DOHH2 (cell line): Measurements from ENCODE around the gene ZNF575.
A peak's percentile ranks its signal among the peaks of the same experiment; 100 is the strongest.

Experiments
- H3F3A ChIP-seq: fragments of 200-600 bp; sonication (generic), shearing (Covaris generic); 2 replicates; pipeline ENCODE4 v1.6.0; 2016; ENCODE audit warnings: antibody characterized with exemption, mild to moderate bottlenecking; ENCODE audit not compliant: control insufficient read depth, insufficient read depth
- H3K27ac ChIP-seq: fragments of 200-600 bp; sonication (generic); 2 replicates; pipeline ENCODE4 v1.5.1; 2014; ENCODE audit warnings: low read depth, mild to moderate bottlenecking, low read length, moderate library complexity
- H3K27me3 ChIP-seq: fragments of 200-600 bp; sonication (generic); 2 replicates; pipeline ENCODE4 v1.6.1; 2014; ENCODE audit warnings: mild to moderate bottlenecking, low read length, mixed read lengths; ENCODE audit not compliant: control insufficient read depth
- H3K36me3 ChIP-seq: fragments of 200-600 bp; sonication (generic); 2 replicates; pipeline ENCODE4 v1.6.1; 2014; ENCODE audit warnings: mild to moderate bottlenecking, low read length, moderate library complexity, mixed read lengths; ENCODE audit not compliant: control insufficient read depth
- H3K4me1 ChIP-seq: fragments of 200-600 bp; sonication (generic); 2 replicates; pipeline ENCODE4 v1.6.1; 2014; ENCODE audit warnings: mild to moderate bottlenecking, low read length, mixed read lengths; ENCODE audit not compliant: control insufficient read depth
- H3K4me2 ChIP-seq: fragments of 200-600 bp; sonication (generic); 2 replicates; pipeline ENCODE4 v1.6.0; 2014; ENCODE audit warnings: mild to moderate bottlenecking, low read length, moderate library complexity
- H3K4me3 ChIP-seq: fragments of 200-600 bp; sonication (generic); 2 replicates; pipeline ENCODE4 v1.5.1; 2014; ENCODE audit warnings: mild to moderate bottlenecking, low read length, mixed read lengths
- H3K79me2 ChIP-seq: fragments of 200-600 bp; sonication (generic); 2 replicates; pipeline ENCODE4 v1.6.1; 2014; ENCODE audit warnings: mild to moderate bottlenecking, low read length, mixed read lengths; ENCODE audit not compliant: control insufficient read depth
- H3K9me2 ChIP-seq: fragments of 200-600 bp; sonication (generic); replicated peaks from 2 replicates; pipeline ENCODE4 v1.6.1; 2014; ENCODE audit warnings: mild to moderate bottlenecking, low read length, mixed read lengths; ENCODE audit not compliant: control insufficient read depth
- H3K9me3 ChIP-seq: fragments of 200-600 bp; sonication (generic); 2 replicates; pipeline ENCODE4 v1.6.1; 2014; ENCODE audit warnings: antibody characterized with exemption, low read length, mixed read lengths; ENCODE audit not compliant: control insufficient read depth, insufficient read depth
- H4K20me1 ChIP-seq: fragments of 200-600 bp; sonication (generic); 2 replicates; pipeline ENCODE4 v1.6.0; 2014; ENCODE audit warnings: low read depth, mild to moderate bottlenecking, antibody characterized with exemption, low read length, moderate library complexity; ENCODE audit not compliant: control insufficient read depth, insufficient read depth
- CTCF ChIP-seq: fragments of 200-600 bp; sonication (generic); IDR thresholded peaks from one replicate; pipeline ENCODE4 v1.5.1; 2014; ENCODE audit warnings: antibody characterized with exemption, mild to moderate bottlenecking, low read depth, low read length; ENCODE audit not compliant: poor library complexity, severe bottlenecking
- EZH2phosphoT487 ChIP-seq: fragments of 200-600 bp; sonication (generic); IDR thresholded peaks from 2 replicates; pipeline ENCODE4 v1.6.1; 2017; ENCODE audit warnings: borderline replicate concordance, mild to moderate bottlenecking, antibody characterized with exemption, low read length, moderate library complexity, mixed read lengths

The ZNF575 gene

DNA sequence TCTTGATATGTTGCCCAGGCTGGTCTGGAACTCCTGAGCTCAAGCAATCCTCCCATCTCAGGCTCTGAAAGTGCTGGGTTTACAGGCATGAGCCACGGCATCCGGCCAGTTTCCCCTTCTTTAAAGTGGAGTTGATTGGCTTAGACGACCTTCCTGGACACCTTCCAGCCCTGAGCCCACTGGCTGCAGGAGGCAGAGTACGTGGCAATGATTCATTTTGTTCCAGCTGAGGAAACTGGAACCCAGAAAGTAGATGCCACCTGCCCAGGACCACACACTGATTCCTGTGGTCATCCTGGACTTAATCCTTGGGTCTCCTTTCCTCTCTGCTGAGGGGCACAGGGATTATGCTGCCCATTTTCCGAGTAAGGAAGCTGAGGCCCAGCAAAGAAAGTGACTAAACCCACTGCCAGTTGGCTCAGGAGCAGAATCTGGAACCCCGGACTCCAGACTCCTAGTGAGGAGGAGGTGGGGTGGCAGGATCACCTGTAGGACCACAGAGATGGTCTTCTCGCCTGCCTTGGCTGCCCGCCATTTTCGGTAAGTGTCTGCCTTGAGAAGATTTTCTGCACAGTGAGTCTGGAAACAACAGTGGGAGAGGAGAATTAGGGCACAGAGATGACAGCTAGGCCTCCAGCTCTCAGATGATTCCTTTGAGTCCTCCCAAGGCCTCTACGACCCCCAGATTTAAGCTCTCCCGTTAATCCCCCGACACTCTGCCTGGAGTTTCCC lies 41.6 kb downstream of the ZNF575 start:
- H3K27ac ChIP-seq, result peak overlapping the region; percentile 22
- H3K4me2 ChIP-seq, result peak overlapping the region; percentile 88
- H3K4me3 ChIP-seq, result peak overlapping the region; percentile 88
- peaks cover 14% of the 10 kb centered on the region for H3K4me1 ChIP-seq
- peaks cover 8% of the 10 kb centered on the region; the same call in 1 of the 2 replicates for H3K27me3 ChIP-seq
- H3K36me3 ChIP-seq, result peaks cover 17% of the 10 kb centered on the region
- no peaks in the 10 kb centered on the region for H3K9me2 ChIP-seq
- H3K79me2 ChIP-seq, result peaks cover 35% of the 10 kb centered on the region
- no peaks in the 10 kb centered on the region for H3K9me3 ChIP-seq
- no peaks in the 10 kb centered on the region for H3F3A ChIP-seq
- H4K20me1 ChIP-seq, result no peaks in the 10 kb centered on the region
- no peak for TF ChIP-seq CTCF
- no peak for TF ChIP-seq EZH2phosphoT487

DNA sequence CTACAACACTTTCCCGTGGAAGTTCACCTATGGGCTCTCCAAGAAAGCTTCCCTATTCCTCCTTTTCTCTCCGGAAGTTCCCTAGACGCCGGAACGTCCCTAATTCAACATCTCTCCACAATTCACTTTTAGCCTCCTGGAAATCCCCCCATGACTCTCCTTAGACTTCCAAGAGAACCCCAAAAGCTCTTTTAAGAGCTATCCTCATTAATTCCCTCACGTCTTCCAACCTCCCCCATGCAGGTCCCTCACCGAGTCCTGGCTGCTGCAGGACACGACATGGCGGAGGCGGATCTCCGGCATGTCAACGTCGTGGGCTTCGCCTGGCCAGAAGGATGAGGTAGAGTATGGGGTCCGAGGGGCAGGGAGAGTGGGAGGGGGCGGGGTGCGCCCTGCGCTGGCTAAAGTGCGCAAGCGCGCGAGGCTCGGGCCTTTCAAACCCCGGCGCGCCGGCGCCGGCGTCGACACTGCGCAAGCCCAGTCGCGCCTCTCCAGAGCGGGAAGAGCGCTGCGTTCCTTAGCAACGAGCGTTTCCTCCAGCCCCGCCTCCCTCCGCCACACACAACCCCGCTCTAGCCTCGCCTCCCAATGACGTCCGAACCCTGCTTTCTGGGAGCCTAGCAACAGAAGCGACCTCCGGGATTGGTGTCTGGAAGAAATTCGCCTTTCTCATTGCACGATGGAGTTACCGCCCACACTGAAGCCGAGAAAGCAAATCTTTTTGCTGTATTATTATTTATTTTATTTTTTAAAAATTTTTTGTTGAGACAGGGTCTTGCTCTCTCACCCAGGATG lies 42.4 kb downstream of the ZNF575 start, which contains the start of the genes PINLYP and XRCC1:
Gene PINLYP (plus strand): TSS at position 646 of the 795 bp plus-strand sequence. CDS start 1,391 bp downstream, outside the sequence.
Gene XRCC1 (minus strand): TSS at position 372 of the 795 bp plus-strand sequence. CDS start 69 bp downstream, at position 303.
- Histone ChIP-seq H3F3A (no peaks in the 10 kb centered on the region), H3K4me1 (peaks cover 16% of the 10 kb centered on the region), H3K79me2 (peaks cover 27% of the 10 kb centered on the region), H3K27ac (peak within 1 kb of the TSS; percentile 22), H3K4me2 (peak within 1 kb of the TSS; percentile 88), H3K4me3 (peak within 1 kb of the TSS; percentile 88), H3K27me3 (peaks cover 8% of the 10 kb centered on the region; the same call in 1 of the 2 replicates), H3K36me3 (peaks cover 17% of the 10 kb centered on the region), H4K20me1 (no peaks in the 10 kb centered on the region), H3K9me3 (no peaks in the 10 kb centered on the region), H3K9me2 (no peaks in the 10 kb centered on the region)
- TF ChIP-seq CTCF (no peak), EZH2phosphoT487 (no peak)

DNA sequence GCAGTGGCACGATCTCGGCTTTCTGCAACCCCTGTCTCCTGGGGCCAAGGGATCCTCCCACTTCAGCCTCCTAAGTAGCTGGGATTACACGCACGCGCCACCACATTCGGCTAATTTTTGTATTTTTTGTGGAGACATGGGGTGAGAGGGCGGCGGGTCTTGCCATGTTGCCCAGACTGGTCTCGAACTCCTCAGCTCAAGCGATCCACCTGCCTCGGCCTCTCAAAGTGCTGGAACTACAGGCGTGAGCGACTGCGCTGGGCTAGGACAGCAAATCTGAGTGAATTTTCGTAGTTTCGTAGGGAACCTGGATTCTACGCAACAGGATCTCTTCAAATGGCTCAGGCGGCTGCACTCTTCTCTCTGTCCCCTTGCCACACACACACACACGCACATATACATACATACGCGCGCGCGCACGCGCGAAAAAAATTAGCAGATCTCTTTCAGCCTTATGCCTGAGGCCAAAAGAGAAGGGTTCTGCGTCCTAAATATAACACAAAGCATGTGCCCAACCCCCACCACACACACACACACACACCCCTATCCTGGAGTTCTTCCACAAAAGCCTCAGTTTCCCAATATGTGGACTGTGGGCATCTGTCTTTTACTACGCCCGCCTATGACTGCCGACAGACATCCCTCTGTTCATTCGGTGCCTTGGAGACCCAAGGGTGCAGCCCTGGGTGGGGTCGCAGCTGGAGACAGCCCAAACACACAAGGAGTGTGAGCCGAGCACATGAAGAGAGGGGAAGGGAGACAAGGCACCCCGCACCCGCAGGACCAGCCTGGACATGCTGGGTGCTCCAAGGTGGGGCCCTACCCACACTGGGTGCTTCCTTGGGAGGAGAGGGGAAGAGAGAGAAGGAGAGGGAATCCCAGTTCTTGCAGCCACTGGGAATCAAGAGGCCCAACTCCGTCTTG lies 43.2 kb downstream of the ZNF575 start:
- Histone ChIP-seq H4K20me1 (no peaks in the 10 kb centered on the region), H3K4me2 (peak overlapping the region; percentile 59), H3K36me3 (peaks cover 17% of the 10 kb centered on the region), H3K79me2 (peaks cover 22% of the 10 kb centered on the region), H3K9me3 (no peaks in the 10 kb centered on the region), H3K9me2 (no peaks in the 10 kb centered on the region), H3F3A (no peaks in the 10 kb centered on the region), H3K27me3 (peaks cover 8% of the 10 kb centered on the region; the same call in 1 of the 2 replicates), H3K27ac (no peak overlapping the region), H3K4me1 (peaks cover 20% of the 10 kb centered on the region), H3K4me3 (peak overlapping the region; percentile 57)
- TF ChIP-seq EZH2phosphoT487 (no peak), CTCF (no peak)
